ENCODE data around the gene SERINC2. TPM values are rescaled to one million over a fixed set of nuclear protein-coding genes. Genes with fewer than 3 reads are reported as not detected.

Gene SERINC2
- total and polyA plus RNA-seq, 10 of the 15 experiments (the other 5 are each of a cell fraction or from before 2014, with no cell fraction given) = 0.02 to 9.4 (median 0.50) TPM

DNA sequence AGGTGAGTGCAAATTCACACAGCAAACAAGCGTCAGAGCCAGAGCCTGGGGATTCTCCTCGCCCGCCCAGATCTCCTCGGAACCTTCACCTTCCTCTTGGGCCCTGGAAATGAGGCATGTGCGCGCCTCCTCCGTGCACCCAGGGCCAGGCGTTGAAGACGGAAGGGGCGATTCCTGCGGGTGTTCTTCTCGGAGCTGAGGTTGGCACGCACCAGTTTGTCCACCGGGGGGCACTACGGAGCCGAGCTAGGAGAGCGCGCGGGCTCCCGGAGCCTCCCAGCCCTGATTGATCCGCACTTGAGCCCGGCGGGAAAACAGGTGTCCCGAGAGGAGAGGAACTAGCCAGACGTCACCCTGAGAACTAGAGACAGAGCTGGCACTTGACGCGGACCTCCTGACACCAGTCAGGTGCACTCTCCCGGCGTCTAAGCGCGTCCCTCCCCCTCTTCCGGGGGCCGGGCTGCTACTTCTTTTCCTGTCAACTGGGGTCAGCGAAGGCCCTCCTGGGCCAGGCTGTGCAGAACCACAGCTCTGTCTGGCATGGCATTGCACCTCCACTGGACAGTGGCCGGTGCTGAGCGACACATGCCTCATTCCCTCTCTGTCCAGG is 18.3 kb upstream of the SERINC2 start (continued):
- TF ChIP-seq EP300 (IDR thresholded peaks at IDR 0.05; ENCODE audit: borderline replicate concordance in 1 of 2, control insufficient read depth in 1 of 2, low read depth in 2 of 2, low read length in 2 of 2) (peak in 1 of 2 experiments; percentile 10; a peak in 1 of 4 replicates), ZNF24 (IDR thresholded peaks at IDR 0.05) (peak; percentile 64; the same call in 1 of the 2 replicates), MEF2B (IDR thresholded peaks at IDR 0.05; ENCODE audit: partially characterized antibody, poor library complexity, severe bottlenecking) (peak; percentile 40)
- TF ChIP-seq, protein P1, sequence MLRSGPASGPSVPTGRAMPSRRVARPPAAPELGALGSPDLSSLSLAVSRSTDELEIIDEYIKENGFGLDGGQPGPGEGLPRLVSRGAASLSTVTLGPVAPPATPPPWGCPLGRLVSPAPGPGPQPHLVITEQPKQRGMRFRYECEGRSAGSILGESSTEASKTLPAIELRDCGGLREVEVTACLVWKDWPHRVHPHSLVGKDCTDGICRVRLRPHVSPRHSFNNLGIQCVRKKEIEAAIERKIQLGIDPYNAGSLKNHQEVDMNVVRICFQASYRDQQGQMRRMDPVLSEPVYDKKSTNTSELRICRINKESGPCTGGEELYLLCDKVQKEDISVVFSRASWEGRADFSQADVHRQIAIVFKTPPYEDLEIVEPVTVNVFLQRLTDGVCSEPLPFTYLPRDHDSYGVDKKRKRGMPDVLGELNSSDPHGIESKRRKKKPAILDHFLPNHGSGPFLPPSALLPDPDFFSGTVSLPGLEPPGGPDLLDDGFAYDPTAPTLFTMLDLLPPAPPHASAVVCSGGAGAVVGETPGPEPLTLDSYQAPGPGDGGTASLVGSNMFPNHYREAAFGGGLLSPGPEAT (IDR thresholded peaks at IDR 0.05; ENCODE audit: low read depth) = peak; percentile 74
- TF ChIP-seq, protein P2, sequence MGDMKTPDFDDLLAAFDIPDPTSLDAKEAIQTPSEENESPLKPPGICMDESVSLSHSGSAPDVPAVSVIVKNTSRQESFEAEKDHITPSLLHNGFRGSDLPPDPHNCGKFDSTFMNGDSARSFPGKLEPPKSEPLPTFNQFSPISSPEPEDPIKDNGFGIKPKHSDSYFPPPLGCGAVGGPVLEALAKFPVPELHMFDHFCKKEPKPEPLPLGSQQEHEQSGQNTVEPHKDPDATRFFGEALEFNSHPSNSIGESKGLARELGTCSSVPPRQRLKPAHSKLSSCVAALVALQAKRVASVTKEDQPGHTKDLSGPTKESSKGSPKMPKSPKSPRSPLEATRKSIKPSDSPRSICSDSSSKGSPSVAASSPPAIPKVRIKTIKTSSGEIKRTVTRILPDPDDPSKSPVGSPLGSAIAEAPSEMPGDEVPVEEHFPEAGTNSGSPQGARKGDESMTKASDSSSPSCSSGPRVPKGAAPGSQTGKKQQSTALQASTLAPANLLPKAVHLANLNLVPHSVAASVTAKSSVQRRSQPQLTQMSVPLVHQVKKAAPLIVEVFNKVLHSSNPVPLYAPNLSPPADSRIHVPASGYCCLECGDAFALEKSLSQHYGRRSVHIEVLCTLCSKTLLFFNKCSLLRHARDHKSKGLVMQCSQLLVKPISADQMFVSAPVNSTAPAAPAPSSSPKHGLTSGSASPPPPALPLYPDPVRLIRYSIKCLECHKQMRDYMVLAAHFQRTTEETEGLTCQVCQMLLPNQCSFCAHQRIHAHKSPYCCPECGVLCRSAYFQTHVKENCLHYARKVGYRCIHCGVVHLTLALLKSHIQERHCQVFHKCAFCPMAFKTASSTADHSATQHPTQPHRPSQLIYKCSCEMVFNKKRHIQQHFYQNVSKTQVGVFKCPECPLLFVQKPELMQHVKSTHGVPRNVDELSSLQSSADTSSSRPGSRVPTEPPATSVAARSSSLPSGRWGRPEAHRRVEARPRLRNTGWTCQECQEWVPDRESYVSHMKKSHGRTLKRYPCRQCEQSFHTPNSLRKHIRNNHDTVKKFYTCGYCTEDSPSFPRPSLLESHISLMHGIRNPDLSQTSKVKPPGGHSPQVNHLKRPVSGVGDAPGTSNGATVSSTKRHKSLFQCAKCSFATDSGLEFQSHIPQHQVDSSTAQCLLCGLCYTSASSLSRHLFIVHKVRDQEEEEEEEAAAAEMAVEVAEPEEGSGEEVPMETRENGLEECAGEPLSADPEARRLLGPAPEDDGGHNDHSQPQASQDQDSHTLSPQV (IDR thresholded peaks at IDR 0.05) = 0 out of 2 replicates have a peak, but pooled peaks have one; percentile 65
